Measurements from ENCODE around the gene C9orf50.

The C9orf50 gene

GRCh38 chr9:129586685-129587084 lies 34.2 kb downstream of the C9orf50 start:
- no peak for DNase-seq (ENCODE audit: low read depth)
- no peak for TF ChIP-seq CTCF (conservative IDR thresholded peaks at IDR 0.05; ENCODE audit: low read depth, low read length)
- no peak overlapping the region for H3K4me3 ChIP-seq (ENCODE audit: low read length)

- H3K4me3 ChIP-seq (ENCODE audit: low read length): no peak overlapping the region
- TF ChIP-seq CTCF (conservative IDR thresholded peaks at IDR 0.05; ENCODE audit: low read depth, low read length): no peak
- no peak for DNase-seq (ENCODE audit: low read depth)
Measured at GRCh38 chr9:129586245-129586644, 34.7 kb downstream of the C9orf50 start.

GRCh38 chr9:129585352-129585751 lies 35.5 kb downstream of the C9orf50 start:
- no peak for TF ChIP-seq CTCF (conservative IDR thresholded peaks at IDR 0.05; ENCODE audit: low read depth, low read length)

GRCh38 chr9:129584136-129584535 lies 36.8 kb downstream of the C9orf50 start:
- DNase-seq (ENCODE audit: low read depth): no peak
- H3K4me3 ChIP-seq (ENCODE audit: low read length): no peak overlapping the region
- no peak for TF ChIP-seq CTCF (conservative IDR thresholded peaks at IDR 0.05; ENCODE audit: low read depth, low read length)

More at GRCh38 chr9:129585352-129585751, 35.5 kb downstream of the C9orf50 start:
- DNase-seq (ENCODE audit: low read depth): no peak
- H3K4me3 ChIP-seq (ENCODE audit: low read length): no peak overlapping the region

- DNase-seq (ENCODE audit: low read depth): no peak
- no peak overlapping the region for H3K4me3 ChIP-seq (ENCODE audit: low read length)
- TF ChIP-seq CTCF (conservative IDR thresholded peaks at IDR 0.05; ENCODE audit: low read depth, low read length): no peak
Measured at GRCh38 chr9:129583308-129584038, 37.4 kb downstream of the C9orf50 start.

GRCh38 chr9:129582855-129583254 lies 38.0 kb downstream of the C9orf50 start:
- DNase-seq (ENCODE audit: low read depth): no peak
- TF ChIP-seq CTCF (conservative IDR thresholded peaks at IDR 0.05; ENCODE audit: low read depth, low read length): no peak
- no peak overlapping the region for H3K4me3 ChIP-seq (ENCODE audit: low read length)

GRCh38 chr9:129581505-129582189 lies 39.3 kb downstream of the C9orf50 start:
- no peak for DNase-seq (ENCODE audit: low read depth)
- no peak for TF ChIP-seq CTCF (conservative IDR thresholded peaks at IDR 0.05; ENCODE audit: low read depth, low read length)
- H3K4me3 ChIP-seq (ENCODE audit: low read length): no peak overlapping the region
